ENCODE results near the gene ABTB1. TPM values are rescaled to one million over a fixed set of nuclear protein-coding genes. Genes with fewer than 3 reads are reported as not detected.

The ABTB1 gene
- total and polyA plus RNA-seq, 4 donors: 9.7 to 14.1 (median 10.9) TPM

DNA sequence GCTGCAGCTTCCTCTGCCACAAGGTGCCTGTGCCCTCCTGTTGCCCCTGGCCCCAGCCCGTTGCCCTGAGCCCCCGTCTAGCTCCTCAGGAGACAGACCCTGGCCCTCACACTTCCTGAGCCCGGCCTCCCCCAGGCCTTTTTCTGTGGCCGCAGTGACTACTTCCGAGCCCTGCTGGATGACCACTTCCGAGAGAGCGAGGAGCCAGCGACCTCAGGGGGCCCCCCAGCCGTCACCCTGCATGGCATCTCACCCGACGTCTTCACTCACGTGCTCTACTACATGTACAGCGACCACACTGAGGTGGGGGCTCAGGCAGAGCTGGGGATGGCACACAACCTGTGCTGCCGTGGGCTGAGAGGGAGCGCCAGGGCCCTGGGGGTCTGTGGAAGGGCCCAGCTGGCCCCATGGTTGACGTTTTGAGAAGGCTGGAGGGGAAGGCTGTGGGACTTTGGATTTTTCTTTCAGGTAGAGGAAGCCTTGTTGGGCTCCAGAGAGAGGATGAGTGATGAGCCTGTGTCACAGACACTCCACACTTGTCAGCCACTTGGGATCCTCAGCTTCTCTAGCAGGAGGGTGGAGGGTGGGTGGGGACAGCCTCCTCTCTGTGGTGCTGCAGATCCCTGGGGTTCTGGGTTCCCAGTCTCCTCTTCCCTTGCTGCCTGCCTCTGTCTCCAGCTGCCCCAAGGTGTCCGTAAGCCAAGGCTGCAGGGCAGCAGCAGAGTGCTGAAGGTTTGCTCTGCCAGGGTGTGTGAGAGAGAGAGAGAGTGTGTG lies 5.0 kb downstream of the ABTB1 start:
- no peak overlapping the region for H3K4me3 ChIP-seq (ENCODE audit: low read depth in 1 of 3, low read length in 3 of 3)
- H3K4me1 ChIP-seq (ENCODE audit: control insufficient read depth in 4 of 4, insufficient read depth in 4 of 4, low read length in 3 of 4): peaks cover 5 to 12% (median 6%) of the 10 kb centered on the region in 4 donors
- peaks cover 0 to 20% (median 4%) of the 10 kb centered on the region in 4 donors for H3K36me3 ChIP-seq (ENCODE audit: control insufficient read depth in 4 of 4, insufficient read depth in 3 of 4, low read depth in 1 of 4, low read length in 3 of 4)
- no peak overlapping the region for H3K27ac ChIP-seq (ENCODE audit: low read depth in 1 of 2, low read length in 2 of 2)
- WGBS: 96% methylated on average over 17 of the region's 17 CpGs
- H3K27me3 ChIP-seq (ENCODE audit: control insufficient read depth in 4 of 4, insufficient read depth in 4 of 4, low read length in 3 of 4): no peaks in the 10 kb centered on the region
- TF ChIP-seq SP1 (IDR thresholded peaks at IDR 0.05) (no peak), GABPA (IDR thresholded peaks at IDR 0.05 in 1 of 2, conservative IDR thresholded peaks at IDR 0.05 in 1 of 2) (no peak), RXRA (IDR thresholded peaks at IDR 0.05) (no peak), RAD21 (IDR thresholded peaks at IDR 0.05) (no peak), NR2F2 (IDR thresholded peaks at IDR 0.05) (no peak), TAF1 (conservative IDR thresholded peaks at IDR 0.05) (no peak), FOXA1 (IDR thresholded peaks at IDR 0.05) (no peak), JUND (IDR thresholded peaks at IDR 0.05) (no peak), HNF4A (conservative IDR thresholded peaks at IDR 0.05) (no peak), EGR1 (IDR thresholded peaks at IDR 0.05; ENCODE audit: low read depth in 2 of 2) (no peak), FOXA2 (IDR thresholded peaks at IDR 0.05) (no peak)
- TF ChIP-seq, protein P1, sequence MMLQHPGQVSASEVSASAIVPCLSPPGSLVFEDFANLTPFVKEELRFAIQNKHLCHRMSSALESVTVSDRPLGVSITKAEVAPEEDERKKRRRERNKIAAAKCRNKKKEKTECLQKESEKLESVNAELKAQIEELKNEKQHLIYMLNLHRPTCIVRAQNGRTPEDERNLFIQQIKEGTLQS (IDR thresholded peaks at IDR 0.05): no peak
- TF ChIP-seq, protein P2, sequence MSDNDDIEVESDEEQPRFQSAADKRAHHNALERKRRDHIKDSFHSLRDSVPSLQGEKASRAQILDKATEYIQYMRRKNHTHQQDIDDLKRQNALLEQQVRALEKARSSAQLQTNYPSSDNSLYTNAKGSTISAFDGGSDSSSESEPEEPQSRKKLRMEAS (IDR thresholded peaks at IDR 0.05): no peak
- TF ChIP-seq, protein P3, sequence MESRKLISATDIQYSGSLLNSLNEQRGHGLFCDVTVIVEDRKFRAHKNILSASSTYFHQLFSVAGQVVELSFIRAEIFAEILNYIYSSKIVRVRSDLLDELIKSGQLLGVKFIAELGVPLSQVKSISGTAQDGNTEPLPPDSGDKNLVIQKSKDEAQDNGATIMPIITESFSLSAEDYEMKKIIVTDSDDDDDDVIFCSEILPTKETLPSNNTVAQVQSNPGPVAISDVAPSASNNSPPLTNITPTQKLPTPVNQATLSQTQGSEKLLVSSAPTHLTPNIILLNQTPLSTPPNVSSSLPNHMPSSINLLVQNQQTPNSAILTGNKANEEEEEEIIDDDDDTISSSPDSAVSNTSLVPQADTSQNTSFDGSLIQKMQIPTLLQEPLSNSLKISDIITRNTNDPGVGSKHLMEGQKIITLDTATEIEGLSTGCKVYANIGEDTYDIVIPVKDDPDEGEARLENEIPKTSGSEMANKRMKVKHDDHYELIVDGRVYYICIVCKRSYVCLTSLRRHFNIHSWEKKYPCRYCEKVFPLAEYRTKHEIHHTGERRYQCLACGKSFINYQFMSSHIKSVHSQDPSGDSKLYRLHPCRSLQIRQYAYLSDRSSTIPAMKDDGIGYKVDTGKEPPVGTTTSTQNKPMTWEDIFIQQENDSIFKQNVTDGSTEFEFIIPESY (IDR thresholded peaks at IDR 0.05): no peak
- TF ChIP-seq, protein P4, sequence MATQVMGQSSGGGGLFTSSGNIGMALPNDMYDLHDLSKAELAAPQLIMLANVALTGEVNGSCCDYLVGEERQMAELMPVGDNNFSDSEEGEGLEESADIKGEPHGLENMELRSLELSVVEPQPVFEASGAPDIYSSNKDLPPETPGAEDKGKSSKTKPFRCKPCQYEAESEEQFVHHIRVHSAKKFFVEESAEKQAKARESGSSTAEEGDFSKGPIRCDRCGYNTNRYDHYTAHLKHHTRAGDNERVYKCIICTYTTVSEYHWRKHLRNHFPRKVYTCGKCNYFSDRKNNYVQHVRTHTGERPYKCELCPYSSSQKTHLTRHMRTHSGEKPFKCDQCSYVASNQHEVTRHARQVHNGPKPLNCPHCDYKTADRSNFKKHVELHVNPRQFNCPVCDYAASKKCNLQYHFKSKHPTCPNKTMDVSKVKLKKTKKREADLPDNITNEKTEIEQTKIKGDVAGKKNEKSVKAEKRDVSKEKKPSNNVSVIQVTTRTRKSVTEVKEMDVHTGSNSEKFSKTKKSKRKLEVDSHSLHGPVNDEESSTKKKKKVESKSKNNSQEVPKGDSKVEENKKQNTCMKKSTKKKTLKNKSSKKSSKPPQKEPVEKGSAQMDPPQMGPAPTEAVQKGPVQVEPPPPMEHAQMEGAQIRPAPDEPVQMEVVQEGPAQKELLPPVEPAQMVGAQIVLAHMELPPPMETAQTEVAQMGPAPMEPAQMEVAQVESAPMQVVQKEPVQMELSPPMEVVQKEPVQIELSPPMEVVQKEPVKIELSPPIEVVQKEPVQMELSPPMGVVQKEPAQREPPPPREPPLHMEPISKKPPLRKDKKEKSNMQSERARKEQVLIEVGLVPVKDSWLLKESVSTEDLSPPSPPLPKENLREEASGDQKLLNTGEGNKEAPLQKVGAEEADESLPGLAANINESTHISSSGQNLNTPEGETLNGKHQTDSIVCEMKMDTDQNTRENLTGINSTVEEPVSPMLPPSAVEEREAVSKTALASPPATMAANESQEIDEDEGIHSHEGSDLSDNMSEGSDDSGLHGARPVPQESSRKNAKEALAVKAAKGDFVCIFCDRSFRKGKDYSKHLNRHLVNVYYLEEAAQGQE (IDR thresholded peaks at IDR 0.05): no peak
- H3K9me3 ChIP-seq (ENCODE audit: control insufficient read depth in 4 of 4, low read length in 3 of 4): no peaks in the 10 kb centered on the region
- no peak overlapping the region for H3K9ac ChIP-seq (ENCODE audit: low read depth in 1 of 2, low read length in 2 of 2)
- DNase-seq (ENCODE audit: low spot score): no peak

DNA sequence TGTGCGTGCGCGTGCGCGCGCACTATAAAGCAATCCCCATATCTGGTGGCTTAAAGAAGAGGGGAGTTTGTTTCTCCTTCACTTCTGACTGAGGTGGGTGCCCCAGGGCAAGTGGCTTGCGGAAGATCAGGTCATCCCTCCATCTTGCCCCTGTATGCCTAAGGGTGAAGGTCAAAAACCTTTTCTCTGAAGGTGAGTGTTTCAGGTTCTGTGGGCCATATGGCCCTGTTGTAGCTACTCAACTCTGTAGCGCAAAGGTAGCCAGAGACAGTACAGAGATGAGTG lies 5.5 kb downstream of the ABTB1 start:
- Histone ChIP-seq H3K27ac (ENCODE audit: low read depth in 1 of 2, low read length in 2 of 2) (no peak overlapping the region), H3K4me1 (ENCODE audit: control insufficient read depth in 4 of 4, insufficient read depth in 4 of 4, low read length in 3 of 4) (peaks cover 4 to 9% (median 5%) of the 10 kb centered on the region in 4 donors), H3K4me3 (ENCODE audit: low read depth in 1 of 3, low read length in 3 of 3) (no peak overlapping the region), H3K9ac (ENCODE audit: low read depth in 1 of 2, low read length in 2 of 2) (no peak overlapping the region), H3K27me3 (ENCODE audit: control insufficient read depth in 4 of 4, insufficient read depth in 4 of 4, low read length in 3 of 4) (no peaks in the 10 kb centered on the region), H3K9me3 (ENCODE audit: control insufficient read depth in 4 of 4, low read length in 3 of 4) (no peaks in the 10 kb centered on the region), H3K36me3 (ENCODE audit: control insufficient read depth in 4 of 4, insufficient read depth in 3 of 4, low read depth in 1 of 4, low read length in 3 of 4) (peaks cover 0 to 20% (median 4%) of the 10 kb centered on the region in 4 donors)
- WGBS: 96% methylated on average over 8 of the region's 8 CpGs
- DNase-seq (ENCODE audit: low spot score): no peak
- TF ChIP-seq, protein P4 (IDR thresholded peaks at IDR 0.05): no peak
- no peak for TF ChIP-seq NR2F2 (IDR thresholded peaks at IDR 0.05)
- no peak for TF ChIP-seq TAF1 (conservative IDR thresholded peaks at IDR 0.05)
- TF ChIP-seq FOXA2 (IDR thresholded peaks at IDR 0.05): no peak
- TF ChIP-seq SP1 (IDR thresholded peaks at IDR 0.05): no peak
- no peak for TF ChIP-seq RXRA (IDR thresholded peaks at IDR 0.05)
- TF ChIP-seq, protein P3 (IDR thresholded peaks at IDR 0.05): no peak
- no peak for TF ChIP-seq FOXA1 (IDR thresholded peaks at IDR 0.05)
- no peak for TF ChIP-seq YY1 (IDR thresholded peaks at IDR 0.05)
- TF ChIP-seq RAD21 (IDR thresholded peaks at IDR 0.05): no peak
- TF ChIP-seq, protein P1 (IDR thresholded peaks at IDR 0.05): no peak
- TF ChIP-seq, protein P2 (IDR thresholded peaks at IDR 0.05): no peak
- no peak for TF ChIP-seq EGR1 (IDR thresholded peaks at IDR 0.05; ENCODE audit: low read depth in 2 of 2)
- no peak for TF ChIP-seq HNF4G (IDR thresholded peaks at IDR 0.05)
- TF ChIP-seq JUND (IDR thresholded peaks at IDR 0.05): no peak
- TF ChIP-seq GABPA (IDR thresholded peaks at IDR 0.05 in 1 of 2, conservative IDR thresholded peaks at IDR 0.05 in 1 of 2): no peak
- no peak for TF ChIP-seq HNF4A (conservative IDR thresholded peaks at IDR 0.05)

All from liver (tissue), 9 donors.